Measurements from ENCODE around the gene TOMM20.

DNA sequence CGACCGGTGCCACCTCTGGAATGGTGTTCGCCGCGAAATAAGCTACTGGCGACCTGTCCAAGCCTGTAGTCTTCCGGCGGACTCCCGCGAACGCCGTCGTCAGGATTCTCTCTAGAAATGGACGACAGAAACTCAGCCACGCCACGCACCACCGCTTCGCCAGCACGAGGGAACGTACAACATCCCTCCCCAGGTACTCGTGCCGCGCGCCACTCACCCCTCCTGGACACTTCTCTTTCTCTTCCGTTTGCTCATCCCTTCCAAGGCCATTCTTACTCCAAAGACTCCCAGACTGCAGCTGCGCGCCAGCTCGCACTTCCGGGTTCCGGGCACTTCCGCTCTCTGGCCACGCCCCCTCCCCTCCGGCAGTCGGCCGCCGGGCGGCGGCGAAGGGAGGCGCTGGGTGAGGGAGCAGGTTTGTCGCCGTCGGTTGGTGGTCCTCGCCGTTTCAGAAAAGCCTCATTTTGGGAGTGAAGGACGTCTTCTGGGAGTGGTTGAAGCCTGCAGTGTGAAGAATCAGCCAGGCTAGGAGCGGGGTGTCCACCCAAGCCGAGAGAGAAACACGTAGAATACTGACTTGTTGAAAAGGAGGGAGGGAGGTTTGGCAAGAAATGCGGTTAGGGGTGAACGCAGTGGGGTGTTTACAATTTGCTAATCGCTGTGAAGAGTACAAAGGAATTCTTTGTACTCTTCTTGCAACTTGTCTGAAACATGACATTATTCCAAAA lies 32.5 kb upstream of the TOMM20 start, which contains the start of gene RBM34:
- TF ChIP-seq, protein P1, sequence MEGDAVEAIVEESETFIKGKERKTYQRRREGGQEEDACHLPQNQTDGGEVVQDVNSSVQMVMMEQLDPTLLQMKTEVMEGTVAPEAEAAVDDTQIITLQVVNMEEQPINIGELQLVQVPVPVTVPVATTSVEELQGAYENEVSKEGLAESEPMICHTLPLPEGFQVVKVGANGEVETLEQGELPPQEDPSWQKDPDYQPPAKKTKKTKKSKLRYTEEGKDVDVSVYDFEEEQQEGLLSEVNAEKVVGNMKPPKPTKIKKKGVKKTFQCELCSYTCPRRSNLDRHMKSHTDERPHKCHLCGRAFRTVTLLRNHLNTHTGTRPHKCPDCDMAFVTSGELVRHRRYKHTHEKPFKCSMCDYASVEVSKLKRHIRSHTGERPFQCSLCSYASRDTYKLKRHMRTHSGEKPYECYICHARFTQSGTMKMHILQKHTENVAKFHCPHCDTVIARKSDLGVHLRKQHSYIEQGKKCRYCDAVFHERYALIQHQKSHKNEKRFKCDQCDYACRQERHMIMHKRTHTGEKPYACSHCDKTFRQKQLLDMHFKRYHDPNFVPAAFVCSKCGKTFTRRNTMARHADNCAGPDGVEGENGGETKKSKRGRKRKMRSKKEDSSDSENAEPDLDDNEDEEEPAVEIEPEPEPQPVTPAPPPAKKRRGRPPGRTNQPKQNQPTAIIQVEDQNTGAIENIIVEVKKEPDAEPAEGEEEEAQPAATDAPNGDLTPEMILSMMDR (conservative IDR thresholded peaks at IDR 0.05; ENCODE audit: low read depth, low read length): no peak
- TF ChIP-seq EZH2 (IDR thresholded peaks at IDR 0.05; ENCODE audit: borderline replicate concordance, low read depth, low read length, poor library complexity, severe bottlenecking): no peak

Data from A673 (cell line).